ENCODE results near the gene SBNO2. TPM values are rescaled to one million over a fixed set of nuclear protein-coding genes. Genes with fewer than 3 reads are reported as not detected.

Gene SBNO2
- total RNA-seq, 1 donor from 2014 or later: 3.3 TPM

- H3K27me3 ChIP-seq: no peaks in the 10 kb centered on the region
- H3K4me1 ChIP-seq: peaks cover 19% of the 10 kb centered on the region
- Mint-ChIP-seq H3K9me3 (no peaks in the 10 kb centered on the region), H3K27ac (no peak overlapping the region), H3K36me3 (peaks cover 3% of the 10 kb centered on the region), H3K27me3 (ENCODE audit: insufficient read depth, low read depth) (peaks cover 3% of the 10 kb centered on the region), H3K4me3 (no peak overlapping the region), H3K4me1 (peaks cover 4% of the 10 kb centered on the region)
- no peak overlapping the region for H3K4me3 ChIP-seq
- H3F3A ChIP-seq (ENCODE audit: low read depth): peaks cover 19% of the 10 kb centered on the region
- no peak overlapping the region for H2AFZ ChIP-seq (replicated peaks)
- DNase-seq (ENCODE audit: low spot score): no peak
- H4K20me1 ChIP-seq (ENCODE audit: low read depth): peaks cover 12% of the 10 kb centered on the region
- H3K27ac ChIP-seq: peak overlapping the region; percentile 38
- H3K79me2 ChIP-seq (ENCODE audit: low read depth): no peaks in the 10 kb centered on the region
- no peak overlapping the region for H3K9ac ChIP-seq
- TF ChIP-seq EZH2phosphoT487 (IDR thresholded peaks at IDR 0.05) (no peak), EZH2 (IDR thresholded peaks at IDR 0.05) (no peak), CTCF (IDR thresholded peaks at IDR 0.05) (no peak)
- H3K36me3 ChIP-seq: no peaks in the 10 kb centered on the region
- H3K9me3 ChIP-seq (ENCODE audit: low read depth): no peaks in the 10 kb centered on the region
- no peak overlapping the region for H3K4me2 ChIP-seq
Measured at GRCh38 chr19:1136201-1136600, 37.9 kb downstream of the SBNO2 start.

GRCh38 chr19:1135454-1135853 lies 38.6 kb downstream of the SBNO2 start:
- no peak overlapping the region for H3K4me3 ChIP-seq
- H3K9ac ChIP-seq: no peak overlapping the region
- no peak overlapping the region for H3K4me2 ChIP-seq
- no peak overlapping the region for H2AFZ ChIP-seq (replicated peaks)
- TF ChIP-seq CTCF (IDR thresholded peaks at IDR 0.05) (no peak), EZH2 (IDR thresholded peaks at IDR 0.05) (no peak)
- H3K4me1 Mint-ChIP-seq: peaks cover 4% of the 10 kb centered on the region
- no peak overlapping the region for H3K27ac Mint-ChIP-seq
- no peaks in the 10 kb centered on the region for H3K79me2 ChIP-seq (ENCODE audit: low read depth)
- no peak overlapping the region for H3K27ac ChIP-seq
- H3K9me3 Mint-ChIP-seq: no peaks in the 10 kb centered on the region
- DNase-seq (ENCODE audit: low spot score): no peak
- H3F3A ChIP-seq (ENCODE audit: low read depth): peaks cover 19% of the 10 kb centered on the region
- H3K27me3 Mint-ChIP-seq (ENCODE audit: insufficient read depth, low read depth): peaks cover 3% of the 10 kb centered on the region
- H4K20me1 ChIP-seq (ENCODE audit: low read depth): peaks cover 13% of the 10 kb centered on the region
- H3K36me3 ChIP-seq: no peaks in the 10 kb centered on the region
- H3K9me3 ChIP-seq (ENCODE audit: low read depth): no peaks in the 10 kb centered on the region
- peaks cover 19% of the 10 kb centered on the region for H3K4me1 ChIP-seq
- peaks cover 1% of the 10 kb centered on the region for H3K36me3 Mint-ChIP-seq
- no peak overlapping the region for H3K4me3 Mint-ChIP-seq
- H3K27me3 ChIP-seq: no peaks in the 10 kb centered on the region

- Mint-ChIP-seq H3K4me3 (no peak overlapping the region), H3K9me3 (no peaks in the 10 kb centered on the region), H3K27ac (peak overlapping the region; percentile 46), H3K27me3 (ENCODE audit: insufficient read depth, low read depth) (peaks cover 4% of the 10 kb centered on the region), H3K36me3 (no peaks in the 10 kb centered on the region), H3K4me1 (peaks cover 4% of the 10 kb centered on the region)
- peaks cover 16% of the 10 kb centered on the region for H4K20me1 ChIP-seq (ENCODE audit: low read depth)
- H3K4me3 ChIP-seq: no peak overlapping the region
- H3K36me3 ChIP-seq: no peaks in the 10 kb centered on the region
- H3K79me2 ChIP-seq (ENCODE audit: low read depth): no peaks in the 10 kb centered on the region
- H2AFZ ChIP-seq (replicated peaks): no peak overlapping the region
- H3K27ac ChIP-seq: no peak overlapping the region
- no peak overlapping the region for H3K4me2 ChIP-seq
- TF ChIP-seq EZH2phosphoT487 (IDR thresholded peaks at IDR 0.05): no peak
- TF ChIP-seq CTCF (IDR thresholded peaks at IDR 0.05): no peak
- TF ChIP-seq EZH2 (IDR thresholded peaks at IDR 0.05): no peak
- DNase-seq (ENCODE audit: low spot score): no peak
- H3K9me3 ChIP-seq (ENCODE audit: low read depth): no peaks in the 10 kb centered on the region
- peaks cover 19% of the 10 kb centered on the region for H3F3A ChIP-seq (ENCODE audit: low read depth)
- H3K4me1 ChIP-seq: peaks cover 19% of the 10 kb centered on the region
- no peak overlapping the region for H3K9ac ChIP-seq
- H3K27me3 ChIP-seq: no peaks in the 10 kb centered on the region
Measured at GRCh38 chr19:1134431-1134830, 39.6 kb downstream of the SBNO2 start.

Measured in neural progenitor cell (in vitro differentiated cells).